CD14-positive monocyte (primary cell): ENCODE data around the gene GPX5. TPM values are rescaled to one million over a fixed set of nuclear protein-coding genes. Genes with fewer than 3 reads are reported as not detected.
A peak's percentile ranks its signal among the peaks of the same experiment; 100 is the strongest.

ENCODE experiments used
- DNase-seq, 3 donors: peaks; one replicate each; pipeline ENCODE4 v3.0.0-alpha.2; 2011 to 2022
- H2AFZ ChIP-seq: 2 replicates; pipeline ENCODE4 v1.6.0; 2012; ENCODE audit warnings: mild to moderate bottlenecking, low read depth, low read length, inconsistent platforms; ENCODE audit not compliant: insufficient read depth, poor library complexity, severe bottlenecking
- H3K27ac ChIP-seq, 2 donors: 1 replicate in 1 of 2; 2 replicates in 1 of 2; pipeline ENCODE4 v1.5.1; 2012 to 2013; ENCODE audit warnings: low read length in 2 of 2, control low read depth in 1 of 2, inconsistent platforms in 1 of 2, low read depth in 1 of 2, mild to moderate bottlenecking in 1 of 2
- H3K27me3 ChIP-seq, 2 donors: one replicate each; pipeline versions ENCODE4 v1.6.0 to v1.6.1; 2011 to 2013; ENCODE audit warnings: low read length in 2 of 2; ENCODE audit not compliant: control insufficient read depth in 2 of 2, insufficient read depth in 2 of 2
- H3K36me3 ChIP-seq, 2 donors: replicated peaks in 1 of 2; 1 replicate in 1 of 2; 2 replicates in 1 of 2; pipeline versions ENCODE4 v1.5.1 to v1.6.1; 2012 to 2013; ENCODE audit warnings: low read length in 2 of 2, control low read depth in 1 of 2, inconsistent platforms in 1 of 2, mild to moderate bottlenecking in 1 of 2; ENCODE audit not compliant: insufficient read depth in 2 of 2, control insufficient read depth in 1 of 2
- H3K4me1 ChIP-seq, 2 donors: 1 replicate in 1 of 2; 2 replicates in 1 of 2; pipeline versions ENCODE4 v1.5.1 to v1.6.1; 2012 to 2013; ENCODE audit warnings: low read length in 2 of 2, control low read depth in 1 of 2, inconsistent platforms in 1 of 2, mild to moderate bottlenecking in 1 of 2, moderate library complexity in 1 of 2; ENCODE audit not compliant: insufficient read depth in 2 of 2, control insufficient read depth in 1 of 2
- H3K4me2 ChIP-seq: replicated peaks from 2 replicates; pipeline ENCODE3; 2012; ENCODE audit warnings: low read length, moderate library complexity, mild to moderate bottlenecking; ENCODE audit not compliant: poor library complexity, severe bottlenecking; ENCODE audit errors: extremely low read depth
- H3K4me3 ChIP-seq, 3 experiments: fragments of 200-600 bp in 1 of 3; sonication (generic) in 1 of 3; replicated peaks in 1 of 3; 1 replicate in 2 of 3; 2 replicates in 1 of 3; pipeline ENCODE4 v1.5.1; 2011 to 2013; ENCODE audit warnings: low read length in 3 of 3, mild to moderate bottlenecking in 3 of 3, control low read depth in 2 of 3, low read depth in 2 of 3, inconsistent platforms in 1 of 3, moderate library complexity in 1 of 3
- H3K79me2 ChIP-seq: 2 replicates; pipeline ENCODE4 v1.6.0; 2012; ENCODE audit warnings: mild to moderate bottlenecking, control low read depth, inconsistent platforms, low read length, moderate library complexity; ENCODE audit not compliant: insufficient read depth
- H3K9ac ChIP-seq: 2 replicates; pipeline ENCODE4 v1.6.0; 2017; ENCODE audit warnings: low read length, mild to moderate bottlenecking; ENCODE audit not compliant: insufficient read depth, poor library complexity, severe bottlenecking
- H3K9me3 ChIP-seq, 2 donors: replicated peaks in 1 of 2; 1 replicate in 1 of 2; 2 replicates in 1 of 2; pipeline versions ENCODE4 v1.5.1 to v1.6.1; 2012 to 2013; ENCODE audit warnings: low read length in 2 of 2, control low read depth in 1 of 2; ENCODE audit not compliant: control insufficient read depth in 1 of 2, insufficient read depth in 1 of 2
- H4K20me1 ChIP-seq: 2 replicates; pipeline ENCODE4 v1.6.0; 2012; ENCODE audit warnings: mild to moderate bottlenecking, low read length, control low read depth, moderate library complexity; ENCODE audit not compliant: insufficient read depth
- H3K27ac Mint-ChIP-seq, 7 donors: one replicate each; pipeline ENCODE4 v1.8.0; 2020; ENCODE audit warnings: mild to moderate bottlenecking in 7 of 7, mixed read lengths in 7 of 7, moderate library complexity in 6 of 7, inconsistent platforms in 2 of 7
- H3K27me3 Mint-ChIP-seq, 3 donors: one replicate each; pipeline ENCODE4 v1.8.0; 2021 to 2022; ENCODE audit warnings: low read depth in 3 of 3, mild to moderate bottlenecking in 3 of 3, mixed read lengths in 3 of 3, moderate library complexity in 3 of 3, inconsistent platforms in 1 of 3
- H3K36me3 Mint-ChIP-seq, 2 donors: one replicate each; pipeline ENCODE4 v1.8.0; 2020; ENCODE audit warnings: mixed read lengths in 2 of 2, inconsistent platforms in 1 of 2, mild to moderate bottlenecking in 1 of 2
- H3K4me1 Mint-ChIP-seq: one replicate; pipeline ENCODE4 v1.8.0; 2020; ENCODE audit warnings: mild to moderate bottlenecking, mixed read lengths
- H3K4me3 Mint-ChIP-seq, 2 donors: one replicate each; pipeline ENCODE4 v1.8.0; 2020; ENCODE audit warnings: mild to moderate bottlenecking in 2 of 2, mixed read lengths in 2 of 2, moderate library complexity in 1 of 2
- H3K9me3 Mint-ChIP-seq, 7 donors: one replicate each; pipeline ENCODE4 v1.8.0; 2020 to 2022; ENCODE audit warnings: mixed read lengths in 7 of 7, mild to moderate bottlenecking in 6 of 7, moderate library complexity in 6 of 7, inconsistent platforms in 2 of 7
- WGBS: methylation state at CpG from one replicate; pipeline ENCODE4 v1.1.5; 2013; ENCODE audit warnings: missing lambda C conversion rate; ENCODE audit not compliant: insufficient coverage; 5-methylcytosine and 5-hydroxymethylcytosine counted together
- intact Hi-C, 2 donors: fragments of 100-400 bp; cut with micrococcal nuclease; formaldehyde crosslinking; loops; one replicate each; pipeline versions ENCODE4 v1.15.0 to v1.15.1; 2023
- polyA minus RNA-seq: library from RNA; depleted of rRNA, polyadenylated mRNA; stranded (reverse); fragments of >200 nt; gene quantifications from 2 replicates; pipeline ENCODE4 v1.2.3, GENCODE V29; 2012
- polyA plus RNA-seq, 3 donors: library from polyadenylated mRNA; depleted of rRNA in 1 of 3; unstranded in 2 of 3; stranded (reverse) in 1 of 3; fragments of 300-500 nt in 2 of 3; fragments of >200 nt in 1 of 3; fragmentation: Illumina TruSeq in 2 of 3; gene quantifications; 1 replicate in 2 of 3; 2 replicates in 1 of 3; pipeline ENCODE4 v1.2.3, GENCODE V29; 2012 to 2021
- total RNA-seq, 12 experiments: library from RNA in 1 of 12; stranded (reverse) in 1 of 12; fragments of 120-200 nt in 1 of 12; gene quantifications; one replicate each; pipeline ENCODE4 v1.2.4 and lab custom pipeline; 2013 to 2026; ENCODE audit warnings: mixed read lengths in 6 of 12, inconsistent platforms in 1 of 12
- TF ChIP-seq, protein P1 (sequence below): fragments of 200-600 bp; IDR thresholded peaks from one replicate; pipeline ENCODE4 v1.8.0; 2022; ENCODE audit warnings: antibody characterized with exemption, mild to moderate bottlenecking

GPX5 gene
- total RNA-seq (2013) = not detected
- polyA plus RNA-seq (not detected), polyA minus RNA-seq (not detected in 2 replicates), total RNA-seq (lab: John Stamatoyannopoulos, UW) (0 to 0.58 (median 0) reads per million in 11 experiments)

- Mint-ChIP-seq H3K36me3 (no peaks in the 10 kb centered on the region), H3K27ac (no peak within 1 kb of the TSS), H3K9me3 (peaks cover 0 to 7% (median 0%) of the 10 kb centered on the region in 7 donors), H3K4me3 (no peak within 1 kb of the TSS), H3K4me1 (no peaks in the 10 kb centered on the region), H3K27me3 (peaks cover 17 to 25% (median 20%) of the 10 kb centered on the region in 3 donors)
- no peak for DNase-seq
- no peak within 1 kb of the TSS for H3K27ac ChIP-seq
- peaks cover 4 to 11% of the 10 kb centered on the region in 2 donors for H3K27me3 ChIP-seq
- no peak within 1 kb of the TSS for H2AFZ ChIP-seq
- H3K9ac ChIP-seq = no peak within 1 kb of the TSS
- TF ChIP-seq, protein P1, sequence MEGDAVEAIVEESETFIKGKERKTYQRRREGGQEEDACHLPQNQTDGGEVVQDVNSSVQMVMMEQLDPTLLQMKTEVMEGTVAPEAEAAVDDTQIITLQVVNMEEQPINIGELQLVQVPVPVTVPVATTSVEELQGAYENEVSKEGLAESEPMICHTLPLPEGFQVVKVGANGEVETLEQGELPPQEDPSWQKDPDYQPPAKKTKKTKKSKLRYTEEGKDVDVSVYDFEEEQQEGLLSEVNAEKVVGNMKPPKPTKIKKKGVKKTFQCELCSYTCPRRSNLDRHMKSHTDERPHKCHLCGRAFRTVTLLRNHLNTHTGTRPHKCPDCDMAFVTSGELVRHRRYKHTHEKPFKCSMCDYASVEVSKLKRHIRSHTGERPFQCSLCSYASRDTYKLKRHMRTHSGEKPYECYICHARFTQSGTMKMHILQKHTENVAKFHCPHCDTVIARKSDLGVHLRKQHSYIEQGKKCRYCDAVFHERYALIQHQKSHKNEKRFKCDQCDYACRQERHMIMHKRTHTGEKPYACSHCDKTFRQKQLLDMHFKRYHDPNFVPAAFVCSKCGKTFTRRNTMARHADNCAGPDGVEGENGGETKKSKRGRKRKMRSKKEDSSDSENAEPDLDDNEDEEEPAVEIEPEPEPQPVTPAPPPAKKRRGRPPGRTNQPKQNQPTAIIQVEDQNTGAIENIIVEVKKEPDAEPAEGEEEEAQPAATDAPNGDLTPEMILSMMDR = no peak
- H3K36me3 ChIP-seq = no peaks in the 10 kb centered on the region
- WGBS = 10% methylated on average over 4 of the region's 10 CpGs
- intact Hi-C loops = no loop called here
- H3K79me2 ChIP-seq = no peaks in the 10 kb centered on the region
- no peak within 1 kb of the TSS for H3K4me2 ChIP-seq
- no peak within 1 kb of the TSS for H3K4me3 ChIP-seq
- H3K4me1 ChIP-seq = no peaks in the 10 kb centered on the region
- no peaks in the 10 kb centered on the region for H4K20me1 ChIP-seq
- no peaks in the 10 kb centered on the region for H3K9me3 ChIP-seq
Measured at GRCh38 chr6:28525496-28526039, at the start of gene GPX5. GPX5 (plus strand) TSS chr6:28525881; CDS start chr6:28526014, 133 bp downstream.

DNA sequence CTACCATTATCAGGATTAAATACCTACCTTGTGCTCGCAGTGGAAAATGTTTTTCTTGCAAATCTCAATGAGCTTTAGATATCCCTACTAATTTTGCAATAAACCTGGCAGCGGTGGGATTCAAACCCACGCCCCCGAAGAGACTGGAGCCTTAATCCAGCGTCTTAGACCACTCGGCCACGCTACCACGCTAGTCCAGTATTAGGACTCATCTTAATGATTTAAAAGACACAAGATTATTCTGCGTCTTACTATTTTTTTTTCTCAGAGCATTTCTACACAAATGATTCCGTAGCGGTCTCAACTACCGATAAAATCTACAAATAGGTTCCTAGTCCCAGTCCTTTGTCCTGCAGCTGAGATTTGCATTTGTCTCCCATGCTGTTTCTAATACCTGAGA is 47.2 kb upstream of the GPX5 start:
- DNase-seq = no peak
- Mint-ChIP-seq H3K36me3 (no peaks in the 10 kb centered on the region), H3K27me3 (peaks cover 36 to 68% (median 39%) of the 10 kb centered on the region in 3 donors), H3K4me1 (no peaks in the 10 kb centered on the region), H3K4me3 (peak overlapping the region in 1 of 2 donors; percentile 49), H3K27ac (no peak overlapping the region), H3K9me3 (peaks cover 0 to 9% (median 2%) of the 10 kb centered on the region in 7 donors)
- H3K9me3 ChIP-seq = no peaks in the 10 kb centered on the region
- no peaks in the 10 kb centered on the region for H3K79me2 ChIP-seq
- no peak overlapping the region for H3K4me2 ChIP-seq
- H3K4me1 ChIP-seq = no peaks in the 10 kb centered on the region
- peaks cover 50 to 58% of the 10 kb centered on the region in 2 donors for H3K27me3 ChIP-seq
- WGBS = 41% methylated on average over 11 of the region's 12 CpGs
- H4K20me1 ChIP-seq = no peaks in the 10 kb centered on the region
- TF ChIP-seq, protein P1 = no peak
- H3K9ac ChIP-seq = no peak overlapping the region
- H3K36me3 ChIP-seq = no peaks in the 10 kb centered on the region
- no peak overlapping the region for H2AFZ ChIP-seq
- intact Hi-C loops = no loop called here
- no peak overlapping the region for H3K27ac ChIP-seq
- H3K4me3 ChIP-seq = no peak overlapping the region
